Suppressor macrophage treated with lipopolysaccharide for 4 hours (primary cell): ENCODE data around the gene ARRDC1.
"Not testable (repeated sequence)": the region's sequence is repeated elsewhere in the genome, so short reads cannot be mapped to it uniquely, and the experiment has no call there.

Experiments used
- DNase-seq: peaks from one replicate; pipeline ENCODE4 v3.0.0-alpha.2; 2020

The ARRDC1 gene

DNA sequence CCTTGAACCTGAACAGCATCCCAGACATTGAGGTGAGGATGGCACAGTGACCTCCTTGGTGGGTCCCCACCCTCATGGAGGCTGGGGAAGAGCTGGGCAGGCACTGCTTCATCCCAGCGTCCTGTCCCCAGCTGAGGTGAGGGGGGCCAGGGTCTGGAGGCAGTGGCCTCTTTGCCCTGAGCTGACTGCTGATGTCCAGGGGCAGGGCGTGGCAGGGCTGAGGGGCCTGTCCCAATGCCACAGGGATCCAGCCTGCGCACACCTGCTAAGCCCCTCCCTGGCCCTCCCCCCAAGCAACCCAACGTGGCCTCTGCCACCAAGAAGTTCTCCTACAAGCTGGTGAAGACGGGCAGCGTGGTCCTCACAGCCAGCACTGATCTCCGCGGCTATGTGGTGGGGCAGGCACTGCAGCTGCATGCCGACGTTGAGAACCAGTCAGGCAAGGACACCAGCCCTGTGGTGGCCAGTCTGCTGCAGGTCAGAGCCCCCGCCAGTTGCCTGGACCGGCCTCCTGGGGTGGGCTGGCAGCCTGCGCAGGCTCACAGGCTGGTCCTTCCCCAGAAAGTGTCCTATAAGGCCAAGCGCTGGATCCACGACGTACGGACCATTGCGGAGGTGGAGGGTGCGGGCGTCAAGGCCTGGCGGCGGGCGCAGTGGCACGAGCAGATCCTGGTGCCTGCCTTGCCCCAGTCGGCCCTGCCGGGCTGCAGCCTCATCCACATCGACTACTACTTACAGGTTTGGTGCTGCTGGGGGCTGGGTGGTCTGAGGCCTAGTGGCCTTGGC is 8.4 kb downstream of the ARRDC1 start:
- DNase-seq = no peak

- DNase-seq = no peak
These were observed 9.3 kb downstream of the ARRDC1 start for GRCh38 chr9:137614631-137615386.

DNA sequence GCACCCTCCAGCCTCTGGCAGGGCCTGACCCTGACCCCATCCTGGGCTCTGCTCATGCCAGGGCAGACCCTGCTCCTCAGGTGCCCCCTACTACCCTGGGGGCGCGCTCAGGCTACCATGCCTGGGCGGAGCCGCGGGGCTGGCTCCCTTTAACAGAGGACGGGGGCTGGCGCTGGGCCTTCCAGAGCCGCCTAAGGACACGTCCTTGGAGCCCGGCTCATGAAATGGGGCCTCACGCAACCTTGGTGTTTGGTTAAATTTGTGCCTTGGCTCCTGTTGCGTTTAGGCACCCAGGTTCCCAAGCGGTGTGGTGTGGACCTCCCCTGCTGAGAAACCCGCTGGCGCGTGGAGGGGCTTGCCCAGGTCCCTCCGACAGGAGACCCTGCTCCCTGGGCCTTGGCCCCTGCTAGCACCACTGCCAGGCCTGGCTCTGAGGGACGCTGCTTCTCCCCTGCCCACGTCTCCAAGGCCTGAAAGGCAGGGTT is 9.9 kb downstream of the ARRDC1 start:
- DNase-seq = no peak

DNA sequence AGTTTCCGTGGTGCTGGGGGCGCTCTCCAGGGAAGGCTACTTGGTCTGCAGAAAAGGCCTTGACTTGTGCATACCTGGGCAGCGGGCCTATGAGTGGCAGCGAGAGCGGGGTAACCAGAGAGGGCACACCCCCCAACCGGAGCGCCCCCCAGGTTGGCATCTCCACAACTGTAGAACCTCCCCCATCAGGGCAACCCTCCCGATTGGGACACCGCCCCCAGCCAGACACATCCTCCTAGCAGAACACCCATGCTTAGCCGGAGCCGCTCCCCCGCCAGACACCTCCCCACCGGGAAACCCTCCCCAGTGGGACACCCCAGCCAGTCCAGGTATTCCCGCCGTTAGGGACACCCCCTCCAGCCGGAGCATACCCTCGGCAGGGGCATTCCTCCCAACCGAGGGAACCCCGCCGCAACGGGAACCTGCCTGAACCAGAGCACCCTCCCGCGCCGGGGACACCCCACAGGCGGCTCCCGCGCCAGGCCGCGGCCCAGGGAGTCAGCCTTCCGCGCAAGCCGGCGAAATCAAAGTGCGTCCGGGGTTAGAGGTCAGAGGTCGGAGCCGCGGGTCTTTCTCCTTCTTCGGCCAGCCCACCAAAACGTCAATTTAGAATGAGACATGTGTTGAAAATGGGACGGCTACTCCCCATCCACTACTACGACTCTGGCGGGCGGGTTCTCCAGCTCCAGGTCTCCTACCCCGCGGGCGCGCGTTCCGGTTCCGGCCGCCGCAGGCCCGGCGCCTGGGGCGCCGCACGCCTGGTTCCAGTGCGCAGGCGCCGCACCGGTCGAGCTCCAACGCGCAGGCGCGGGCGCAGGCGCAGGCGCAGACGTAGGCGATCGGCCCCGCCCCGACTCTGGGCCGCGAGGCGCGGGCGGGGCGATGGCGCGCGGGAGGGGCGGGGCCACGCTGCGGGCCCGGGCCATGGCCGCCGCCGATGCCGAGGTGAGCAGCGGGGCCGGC is 12.9 kb downstream of the ARRDC1 start, which contains the start of gene EHMT1:
Gene EHMT1, plus strand, starts transcription at position 901 of the 963 bp plus-strand sequence. Its CDS starts 24 bp downstream, at position 925.
- peak; percentile 97 for DNase-seq

DNA sequence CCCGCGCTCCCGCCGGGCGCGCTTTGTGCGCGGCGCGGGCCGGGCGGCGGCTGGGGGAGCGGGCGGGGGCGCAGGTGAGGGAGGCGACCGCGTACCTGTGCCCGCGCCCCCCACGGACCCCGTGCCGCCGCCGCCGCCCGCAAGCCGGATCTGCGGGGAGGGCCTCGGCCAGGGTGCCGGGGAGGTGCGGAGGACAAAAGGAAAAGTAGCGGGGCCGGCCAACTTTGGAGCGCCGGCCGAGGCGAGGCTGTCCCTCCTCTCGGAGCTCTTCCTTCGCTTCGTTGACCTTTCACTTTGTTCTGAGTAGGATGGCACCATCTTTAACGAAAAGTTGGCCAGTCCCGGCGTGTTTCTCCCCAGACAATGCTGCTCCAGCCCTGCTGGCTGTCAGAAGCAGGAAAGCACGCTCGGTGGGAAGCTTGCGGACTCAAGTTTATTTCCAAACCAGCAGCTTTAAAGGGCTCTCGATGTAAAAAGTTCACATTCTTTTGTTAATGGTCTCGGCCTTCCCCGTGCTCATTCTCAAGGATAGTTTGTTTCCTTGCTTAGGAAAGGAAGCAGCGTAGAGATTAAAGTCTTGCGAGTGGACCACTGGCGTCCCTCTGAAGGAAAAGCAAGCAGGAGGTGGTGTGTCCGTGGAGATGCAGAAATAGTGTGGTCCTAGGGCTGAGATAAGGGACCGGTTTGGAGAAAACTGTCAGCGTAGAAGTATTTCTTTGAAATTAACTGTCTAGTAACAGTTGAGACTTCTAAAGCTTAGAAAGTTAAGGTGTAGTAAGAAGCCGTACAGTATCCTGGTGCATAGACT is 14.0 kb downstream of the ARRDC1 start:
- peak; percentile 48 for DNase-seq

- peak; percentile 23 for DNase-seq
These were observed 14.5 kb downstream of the ARRDC1 start for GRCh38 chr9:137620048-137620405.

DNA sequence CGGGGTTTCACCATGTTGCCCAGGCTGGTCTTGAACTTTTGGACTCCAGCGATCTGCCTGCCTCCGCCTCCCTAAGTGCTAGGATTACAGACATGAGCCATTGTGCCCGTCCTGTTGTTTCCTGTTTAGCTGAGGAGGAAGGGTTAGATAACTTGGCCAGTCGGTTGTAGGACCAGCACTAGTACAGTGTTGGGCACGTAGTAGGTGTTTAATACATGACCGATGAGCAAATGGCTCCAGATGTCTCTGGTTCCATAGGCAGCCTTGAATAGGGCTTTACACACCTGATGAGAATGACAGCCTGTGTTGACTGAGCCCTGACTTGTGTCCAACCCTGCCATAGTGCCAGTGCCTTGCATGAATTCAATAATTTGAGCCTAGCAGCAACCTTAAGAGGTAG is 15.1 kb downstream of the ARRDC1 start:
- no peak for DNase-seq

DNA sequence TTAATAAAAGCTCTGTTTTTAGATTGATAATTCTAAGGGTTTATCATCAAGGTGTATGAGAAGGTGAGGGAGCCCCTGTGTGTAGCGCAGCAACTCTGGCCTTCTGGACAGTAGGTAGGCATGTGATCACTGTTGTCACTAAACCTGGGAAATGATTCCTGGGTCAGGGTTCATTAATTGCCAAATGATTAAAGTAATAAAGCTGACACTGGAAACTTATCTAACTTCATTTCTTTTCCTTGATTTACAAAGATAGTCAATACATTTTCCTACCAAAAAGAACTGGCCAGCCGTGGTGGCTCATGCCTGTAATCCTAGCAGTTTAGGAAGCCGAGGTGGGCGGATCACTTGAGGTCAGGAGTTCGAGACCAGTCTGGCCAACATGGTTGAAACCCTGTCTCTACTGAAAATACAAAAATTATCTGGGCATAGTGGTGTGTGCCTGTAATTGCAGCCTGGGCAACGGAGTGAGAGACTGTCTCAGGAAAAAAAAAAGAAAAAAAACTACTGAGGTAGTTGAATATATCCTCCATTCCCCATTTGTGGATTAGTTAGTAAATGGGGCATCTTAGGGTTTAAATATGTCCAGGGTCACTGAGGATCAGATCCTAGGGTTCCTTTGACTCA is 15.8 kb downstream of the ARRDC1 start:
- DNase-seq = no peak

DNA sequence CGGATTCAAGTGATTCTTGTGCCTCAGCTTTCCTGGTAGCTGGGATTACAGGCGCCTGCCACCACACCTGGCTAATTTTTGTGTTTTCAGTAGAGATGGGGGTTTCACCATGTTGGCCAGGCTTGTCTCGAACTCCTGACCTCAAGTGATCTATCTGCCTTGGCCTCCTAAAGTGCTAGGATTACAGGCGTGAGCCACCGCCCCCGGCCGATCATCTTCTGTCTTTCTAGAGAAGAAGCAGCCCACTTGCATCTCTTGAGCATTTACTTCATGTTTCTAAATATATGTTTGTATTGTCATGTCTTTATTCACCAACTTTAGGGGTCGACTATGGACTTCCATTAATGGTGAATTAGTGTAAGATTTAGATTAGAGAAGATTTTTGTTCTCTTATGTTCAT is 16.7 kb downstream of the ARRDC1 start:
- not testable (repeated sequence) for DNase-seq

DNA sequence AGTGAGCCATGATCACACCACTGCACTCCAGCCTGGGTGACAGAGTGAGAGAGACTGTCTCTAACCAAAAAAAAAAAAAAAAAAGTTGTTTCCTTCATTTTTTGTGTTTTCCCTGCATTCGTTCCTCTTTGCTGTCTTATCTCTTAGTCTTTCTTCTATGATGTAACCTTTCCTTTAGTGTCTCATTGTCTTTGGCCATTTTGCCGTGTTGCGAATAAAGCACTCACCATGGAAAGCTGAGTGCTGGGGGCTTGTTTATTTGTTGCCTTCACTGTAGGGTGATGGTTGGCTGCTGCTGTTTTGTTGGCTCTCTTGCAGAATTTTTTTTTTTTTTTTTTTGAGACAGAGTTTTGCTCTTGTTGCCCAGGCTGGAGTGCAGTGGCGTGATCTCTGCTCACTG is 21.0 kb downstream of the ARRDC1 start:
- no peak for DNase-seq

DNA sequence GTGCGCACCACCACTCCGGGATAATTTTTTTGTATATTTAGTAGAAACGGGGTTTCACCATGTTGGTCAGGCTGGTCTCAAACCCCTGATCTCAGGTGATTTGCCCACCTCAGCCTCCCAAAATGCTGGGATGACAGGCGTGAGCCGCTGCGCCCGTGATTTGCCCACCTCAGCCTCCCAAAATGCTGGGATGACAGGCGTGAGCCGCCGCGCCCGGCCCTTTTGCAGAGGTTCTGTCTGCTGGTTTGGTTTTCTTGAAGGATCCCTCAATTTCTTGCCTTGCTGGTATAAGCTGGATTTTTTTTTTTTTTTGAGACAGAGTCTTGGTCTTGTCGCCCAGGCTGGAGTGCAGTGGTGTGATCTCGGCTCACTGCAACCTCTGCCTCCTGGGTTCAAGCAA is 21.9 kb downstream of the ARRDC1 start:
- not testable (repeated sequence) for DNase-seq

- DNase-seq = no peak
These were observed 24.6 kb downstream of the ARRDC1 start for GRCh38 chr9:137630126-137630525.

GRCh38 chr9:137630679-137631078 is 25.2 kb downstream of the ARRDC1 start:
- no peak for DNase-seq

GRCh38 chr9:137631345-137632229 is 26.1 kb downstream of the ARRDC1 start:
- DNase-seq = peak; percentile 28

GRCh38 chr9:137632230-137633161 is 27.0 kb downstream of the ARRDC1 start:
- peak; percentile 52 for DNase-seq

DNA sequence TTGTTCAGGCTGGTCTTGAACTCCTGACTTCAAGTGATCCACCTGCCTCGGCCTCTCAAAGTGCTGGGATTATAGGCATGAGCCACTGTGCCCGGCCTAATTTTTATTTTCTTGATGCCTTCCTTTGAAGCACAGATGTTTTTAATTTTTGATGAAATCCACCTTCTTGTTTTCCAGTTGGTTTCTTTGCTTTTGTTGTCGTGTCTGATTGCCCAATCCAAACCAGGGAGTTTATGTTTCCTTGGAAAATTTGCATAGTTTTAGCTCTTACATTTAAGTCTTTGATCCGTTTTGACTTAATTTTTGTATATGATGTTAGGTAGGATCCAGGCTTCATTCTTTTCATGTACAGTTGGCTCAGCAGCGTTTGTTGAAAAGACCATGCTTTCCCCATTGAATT is 28.5 kb downstream of the ARRDC1 start:
- DNase-seq = no peak

DNA sequence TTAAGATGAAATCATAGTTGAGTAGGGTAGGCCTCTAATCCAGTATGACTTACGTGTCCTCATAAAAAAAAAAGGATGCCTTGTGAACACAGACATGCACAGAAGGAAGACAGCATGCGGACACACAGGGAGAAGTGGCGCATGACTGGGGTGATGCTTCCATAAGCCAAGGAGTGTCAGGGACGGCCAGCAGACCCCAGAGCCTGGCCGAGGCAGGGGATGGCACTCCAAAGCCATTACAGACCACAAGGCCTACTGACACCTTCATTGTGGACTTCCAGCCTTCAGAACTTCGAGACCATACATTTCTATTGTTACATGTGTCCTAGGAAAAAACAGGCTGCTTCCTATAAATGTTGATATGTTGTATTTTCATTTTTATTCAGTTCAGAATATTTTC is 33.2 kb downstream of the ARRDC1 start:
- no peak for DNase-seq

DNA sequence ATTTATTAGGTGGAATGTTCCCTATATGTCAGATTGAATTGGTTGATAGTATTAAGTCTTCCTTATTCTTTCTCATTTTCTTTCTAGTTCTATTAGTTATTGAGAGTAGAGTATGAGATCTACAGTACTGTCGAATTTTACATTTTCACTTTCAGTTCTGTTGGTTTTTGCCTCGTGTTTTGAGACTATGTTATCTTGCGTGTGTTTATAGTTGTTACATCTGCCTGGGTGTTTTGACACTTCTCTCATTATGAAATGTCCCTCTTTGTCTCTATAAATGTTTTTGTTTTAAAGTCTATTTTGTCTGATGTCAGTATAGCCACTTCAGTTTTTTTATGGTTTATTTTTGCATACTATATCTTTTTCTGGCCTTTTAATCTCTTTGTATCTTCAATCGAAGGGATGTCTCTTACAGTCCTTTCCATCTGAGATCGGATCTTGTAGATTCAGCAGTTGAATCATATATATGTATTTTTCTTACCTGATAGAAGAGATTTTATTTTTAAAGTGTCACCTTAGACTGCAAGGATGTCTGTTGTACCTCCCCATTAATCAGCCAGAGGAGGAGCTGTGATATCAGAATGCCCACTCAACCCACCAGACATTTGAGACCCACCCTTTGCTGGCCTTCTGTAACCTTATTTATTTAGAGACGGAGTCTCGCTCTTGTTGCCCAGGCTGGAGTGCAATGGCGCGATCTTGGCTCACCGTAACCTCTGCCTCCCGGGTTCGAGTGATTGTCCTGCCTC is 34.0 kb downstream of the ARRDC1 start:
- DNase-seq = peak; percentile 78

- DNase-seq = no peak
These were observed 35.4 kb downstream of the ARRDC1 start for GRCh38 chr9:137640862-137641261.
